GM19240 (cell line): ENCODE data around the gene CACNA2D3.

Source experiments
- DNase-seq: peaks from one replicate; pipeline ENCODE4 v3.0.0; 2011; ENCODE audit warnings: low spot score; ENCODE audit not compliant: insufficient read length

Gene CACNA2D3

GRCh38 chr3:54988838-54989630 lies 866.7 kb downstream of the CACNA2D3 start:
- DNase-seq, result no peak

DNA sequence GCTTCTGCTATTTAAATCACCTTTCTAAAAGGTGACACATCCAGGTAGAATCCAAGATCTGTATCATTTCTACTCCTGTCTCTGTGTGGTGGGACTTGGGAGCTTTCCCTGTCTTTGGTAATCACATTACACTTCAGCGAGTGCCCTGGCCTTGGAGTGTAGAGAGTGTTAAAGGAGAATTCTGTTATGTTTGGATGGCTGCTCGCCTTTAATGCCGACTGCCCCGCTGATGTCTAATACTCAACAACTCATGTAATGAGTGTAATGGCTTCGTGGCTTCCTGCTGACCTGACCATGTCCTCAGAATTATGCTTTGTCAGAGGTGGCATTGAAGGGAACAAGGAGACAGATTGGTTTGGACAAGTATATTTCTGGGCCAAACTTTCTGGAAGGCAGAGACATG lies 871.8 kb downstream of the CACNA2D3 start:
- DNase-seq, result no peak

DNA sequence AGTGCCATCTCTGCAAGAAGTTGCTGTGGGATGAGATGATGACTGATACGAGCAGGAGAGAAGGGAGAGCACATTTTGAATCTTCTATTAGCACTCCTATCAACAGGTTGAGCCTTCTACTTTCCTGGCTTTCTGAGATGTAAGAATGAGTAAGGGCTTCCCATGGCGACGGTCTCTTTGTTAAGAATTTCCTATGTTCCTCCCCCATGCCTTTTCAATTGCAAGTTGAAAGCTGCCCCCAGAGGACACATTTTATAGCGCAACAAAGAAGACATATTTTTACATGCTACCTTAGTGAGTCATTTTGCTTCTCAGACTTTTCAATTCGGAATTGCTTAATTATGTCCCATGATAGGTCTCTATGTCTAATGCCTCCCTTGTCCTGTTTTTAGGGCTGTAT lies 876.8 kb downstream of the CACNA2D3 start:
- no peak for DNase-seq

DNA sequence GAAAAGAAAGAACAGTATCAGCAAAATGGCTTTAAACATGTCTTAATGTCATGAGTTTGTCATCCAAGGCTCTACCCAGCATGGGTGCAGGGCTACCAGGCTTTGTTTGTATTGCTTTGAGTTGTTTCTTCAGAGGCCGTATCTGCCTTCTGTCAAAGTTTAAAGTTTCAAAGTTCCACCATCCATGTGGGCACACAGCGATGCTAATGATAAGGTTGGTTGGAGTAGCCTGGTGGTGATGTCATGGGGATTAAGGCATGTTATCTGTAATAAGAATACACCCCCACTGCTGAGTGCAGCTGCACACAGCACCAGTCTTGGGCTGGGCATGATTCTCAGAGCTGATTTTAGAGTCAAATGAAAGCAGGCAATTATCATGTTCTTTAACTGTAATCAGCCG lies 877.5 kb downstream of the CACNA2D3 start:
- no peak for DNase-seq

GRCh38 chr3:55000546-55000945 lies 878.2 kb downstream of the CACNA2D3 start:
- DNase-seq, result no peak

DNA sequence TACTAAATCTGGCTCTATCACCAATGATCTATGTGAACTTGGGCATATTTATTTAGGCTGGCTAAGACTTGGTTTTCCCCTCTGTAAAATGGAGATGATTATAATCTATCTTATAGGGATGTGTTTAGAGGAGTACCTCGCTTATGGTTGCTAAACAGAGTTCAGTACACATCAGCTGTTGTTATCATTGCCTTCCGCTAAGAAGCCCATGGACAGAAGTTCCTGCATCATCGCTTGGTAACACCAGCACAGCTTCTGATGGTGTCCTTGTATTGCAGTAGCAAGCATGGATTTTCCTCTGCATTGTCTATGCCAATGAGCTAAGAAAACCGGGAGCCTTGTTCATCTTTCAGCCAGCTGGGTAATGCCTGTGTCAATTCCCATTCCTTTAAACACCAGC lies 878.6 kb downstream of the CACNA2D3 start:
- DNase-seq, result no peak

GRCh38 chr3:55002416-55002930 lies 880.1 kb downstream of the CACNA2D3 start:
- no peak for DNase-seq

- no peak for DNase-seq
Measured at GRCh38 chr3:55006244-55006676, 883.9 kb downstream of the CACNA2D3 start.

GRCh38 chr3:55007971-55008370 lies 885.6 kb downstream of the CACNA2D3 start:
- DNase-seq, result no peak

DNA sequence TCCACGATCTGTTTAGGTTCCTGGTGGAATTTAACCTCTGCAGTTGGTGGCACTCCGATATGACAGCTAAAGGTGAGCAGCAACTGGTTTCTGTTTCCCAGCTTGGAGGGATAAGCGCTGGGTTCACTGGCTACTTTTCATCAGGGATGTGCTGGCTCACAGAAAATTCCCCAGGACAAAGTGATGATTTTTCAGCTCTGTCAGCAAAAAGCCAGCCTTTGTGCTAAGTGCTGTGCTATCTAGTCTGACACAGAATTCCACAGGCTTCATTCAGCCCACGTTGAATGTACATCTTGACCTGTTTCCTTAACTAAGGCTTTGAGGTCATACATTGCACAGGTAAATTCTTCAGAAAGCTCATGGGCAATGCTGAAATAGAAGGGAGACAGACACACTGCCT lies 887.0 kb downstream of the CACNA2D3 start:
- no peak for DNase-seq

GRCh38 chr3:55012091-55012490 lies 889.7 kb downstream of the CACNA2D3 start:
- no peak for DNase-seq

DNA sequence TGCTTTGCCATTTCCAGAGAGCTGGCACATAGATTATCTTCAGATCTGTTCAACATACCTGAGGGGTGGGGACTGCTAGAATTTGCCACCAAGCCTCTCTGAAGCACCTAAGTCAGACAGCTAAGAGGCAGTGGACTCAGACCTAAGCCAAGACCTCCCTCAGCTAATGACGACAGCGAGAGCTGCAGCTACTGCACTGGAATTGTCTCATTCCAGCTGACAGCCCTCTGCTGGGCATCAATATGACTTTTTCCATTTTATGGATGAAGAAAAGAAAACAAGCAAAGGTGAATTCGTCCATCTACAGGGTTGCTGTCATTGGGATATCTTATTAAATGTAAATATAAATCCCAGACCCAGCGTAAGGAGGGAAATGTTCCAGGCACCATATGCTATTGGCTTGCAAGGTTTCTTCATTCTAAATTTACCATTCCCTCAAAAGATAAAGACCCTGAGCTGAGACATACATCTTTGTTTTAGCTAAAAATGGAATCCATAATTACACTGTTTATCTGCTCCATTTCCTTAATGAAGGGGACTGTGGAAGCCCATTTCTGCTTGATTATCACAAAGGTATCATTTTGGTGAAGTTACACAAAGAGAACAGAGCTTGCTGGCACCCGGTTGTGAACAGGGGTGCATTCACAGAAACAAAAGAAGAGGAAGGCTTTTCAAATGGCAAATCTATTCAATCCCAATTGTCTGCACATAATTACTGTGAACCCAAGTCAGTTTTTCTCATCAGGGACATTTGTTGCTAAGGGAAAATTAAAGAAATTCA lies 891.0 kb downstream of the CACNA2D3 start:
- DNase-seq, result no peak

DNA sequence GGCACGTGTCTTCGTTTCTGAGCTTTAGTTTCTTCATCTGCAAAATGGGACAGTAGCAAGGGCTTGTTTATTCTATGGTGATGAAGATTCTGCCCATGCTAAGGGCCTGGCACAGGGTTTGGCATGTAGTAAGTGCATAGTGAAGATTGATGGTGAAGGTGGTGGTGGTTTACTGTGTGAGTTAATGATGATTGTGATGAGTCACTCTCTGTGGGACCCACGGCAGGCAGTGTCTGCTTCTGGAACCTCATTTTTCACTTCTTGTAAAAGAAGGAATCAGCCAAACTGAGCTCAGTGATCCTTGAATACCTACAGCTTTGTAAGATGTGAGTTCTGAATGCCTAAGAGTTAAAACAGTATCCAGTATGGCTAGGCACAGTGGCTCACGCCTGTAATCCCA lies 891.7 kb downstream of the CACNA2D3 start:
- no peak for DNase-seq

- DNase-seq, result no peak
Measured at GRCh38 chr3:55014906-55015305, 892.6 kb downstream of the CACNA2D3 start.

DNA sequence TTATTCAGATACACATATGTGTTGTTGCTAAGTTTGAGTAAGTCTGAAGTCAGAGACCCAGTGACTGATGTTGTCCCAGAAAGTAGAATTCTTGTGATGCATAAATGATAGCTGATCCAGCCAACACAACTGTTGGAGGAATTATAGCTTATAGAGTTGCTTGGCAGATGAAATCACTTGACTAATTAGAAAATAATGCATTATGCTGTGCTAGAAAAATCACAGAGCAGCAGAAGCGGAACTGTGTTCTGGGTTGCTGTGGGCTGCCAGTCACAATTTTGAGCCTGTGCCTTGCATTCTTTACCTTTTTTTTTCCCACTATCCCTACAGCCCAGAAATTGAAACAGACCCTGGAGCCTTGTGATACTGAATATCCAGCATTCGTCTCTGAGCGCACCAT lies 895.5 kb downstream of the CACNA2D3 start:
- DNase-seq, result no peak

- no peak for DNase-seq
Measured at GRCh38 chr3:55030938-55031337, 908.6 kb downstream of the CACNA2D3 start.

- DNase-seq, result no peak
Measured at GRCh38 chr3:55036883-55037577, 914.7 kb downstream of the CACNA2D3 start.

GRCh38 chr3:55042591-55042990 lies 920.2 kb downstream of the CACNA2D3 start:
- no peak for DNase-seq

GRCh38 chr3:55044486-55044885 lies 922.1 kb downstream of the CACNA2D3 start:
- no peak for DNase-seq

- no peak for DNase-seq
Measured at GRCh38 chr3:55059027-55059629, 936.8 kb downstream of the CACNA2D3 start.

DNA sequence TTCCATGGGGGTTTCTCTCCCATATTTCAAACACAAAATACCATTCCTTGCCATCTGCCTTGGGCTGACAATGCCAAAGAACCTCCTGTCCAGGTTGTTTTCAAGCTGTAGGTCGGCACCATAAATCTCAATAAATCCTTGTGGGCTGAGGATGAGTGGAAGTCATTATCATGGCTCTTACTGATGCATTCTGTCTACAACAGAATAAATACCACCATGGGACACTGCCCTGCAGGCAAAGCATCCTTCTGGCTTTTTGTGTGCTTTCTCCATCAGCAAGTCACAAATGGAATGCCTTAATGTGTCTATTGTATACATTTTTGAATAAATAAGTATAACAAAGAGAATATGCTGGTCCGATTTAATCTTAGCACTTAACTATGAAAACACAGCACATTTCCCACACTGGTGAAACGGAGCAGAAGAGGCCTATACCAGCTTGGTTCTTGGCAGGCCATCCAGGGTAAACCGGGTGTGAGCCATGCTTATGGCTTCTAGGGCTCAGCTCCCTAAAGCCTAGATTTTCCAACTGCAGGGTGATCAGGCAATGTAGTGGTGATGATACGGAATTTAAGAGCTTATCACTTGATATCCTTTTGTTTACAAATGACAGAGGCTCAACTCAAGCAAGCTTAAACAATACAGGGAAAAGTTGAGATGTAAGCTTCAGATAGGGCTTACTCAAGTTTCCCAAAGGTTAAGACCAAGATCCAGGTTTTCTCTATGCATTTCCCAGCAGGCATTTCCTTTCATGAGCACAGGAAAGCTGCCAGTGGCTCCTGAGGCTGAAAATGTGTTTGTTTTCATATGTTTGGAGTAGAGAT lies 938.8 kb downstream of the CACNA2D3 start:
- no peak for DNase-seq
